ENCODE data around the gene CES4A.
"Not testable (repeated sequence)": the region's sequence is repeated elsewhere in the genome, so short reads cannot be mapped to it uniquely, and the experiment has no call there.

The CES4A gene

GRCh38 chr16:66958857-66959703, 29.3 kb upstream of the CES4A start:
- DNase-seq = no peak

DNA sequence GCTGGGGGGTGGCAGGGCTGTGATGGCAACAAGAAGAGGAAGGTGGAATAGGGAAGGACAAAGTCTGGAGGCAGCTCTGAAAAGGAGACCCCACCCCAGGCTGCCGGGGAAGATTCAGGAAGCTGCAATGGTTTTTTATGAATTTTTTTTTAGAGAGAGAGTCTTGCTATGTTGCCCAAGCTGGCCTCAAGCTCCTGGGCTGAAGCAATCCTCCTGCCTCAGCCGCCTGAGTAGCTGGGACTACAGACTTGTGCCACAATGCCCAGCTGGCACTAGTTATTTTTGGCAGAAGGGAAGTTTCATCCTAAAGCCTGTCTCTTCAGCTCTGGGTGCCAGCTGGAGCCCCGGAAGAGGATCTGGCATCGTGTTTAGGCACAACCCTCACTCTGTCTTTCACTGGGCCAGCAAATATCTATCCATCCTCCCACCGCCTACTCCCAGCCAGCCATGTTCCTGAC, 28.7 kb upstream of the CES4A start:
- DNase-seq = no peak

DNA sequence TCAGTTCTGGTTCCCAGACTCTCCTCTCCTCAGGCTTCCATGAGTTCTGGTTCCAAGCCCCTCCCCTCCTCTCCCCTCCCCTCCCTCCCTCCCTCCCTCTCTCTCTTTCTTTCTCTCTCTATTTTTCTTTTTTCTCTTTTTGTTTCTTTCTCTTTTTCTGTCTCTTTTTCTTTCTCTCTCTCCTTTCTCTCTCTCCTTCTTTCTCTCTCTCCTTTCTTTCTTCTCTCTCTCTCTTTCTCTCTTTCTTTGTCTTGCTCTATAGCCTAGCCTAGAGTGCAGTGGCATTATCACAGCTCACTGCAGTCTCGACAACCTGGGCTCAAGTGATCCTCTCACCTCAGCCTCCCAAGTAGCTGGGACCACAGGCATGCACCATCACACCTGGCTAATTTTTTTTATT, 28.1 kb upstream of the CES4A start:
- no peak for DNase-seq

DNA sequence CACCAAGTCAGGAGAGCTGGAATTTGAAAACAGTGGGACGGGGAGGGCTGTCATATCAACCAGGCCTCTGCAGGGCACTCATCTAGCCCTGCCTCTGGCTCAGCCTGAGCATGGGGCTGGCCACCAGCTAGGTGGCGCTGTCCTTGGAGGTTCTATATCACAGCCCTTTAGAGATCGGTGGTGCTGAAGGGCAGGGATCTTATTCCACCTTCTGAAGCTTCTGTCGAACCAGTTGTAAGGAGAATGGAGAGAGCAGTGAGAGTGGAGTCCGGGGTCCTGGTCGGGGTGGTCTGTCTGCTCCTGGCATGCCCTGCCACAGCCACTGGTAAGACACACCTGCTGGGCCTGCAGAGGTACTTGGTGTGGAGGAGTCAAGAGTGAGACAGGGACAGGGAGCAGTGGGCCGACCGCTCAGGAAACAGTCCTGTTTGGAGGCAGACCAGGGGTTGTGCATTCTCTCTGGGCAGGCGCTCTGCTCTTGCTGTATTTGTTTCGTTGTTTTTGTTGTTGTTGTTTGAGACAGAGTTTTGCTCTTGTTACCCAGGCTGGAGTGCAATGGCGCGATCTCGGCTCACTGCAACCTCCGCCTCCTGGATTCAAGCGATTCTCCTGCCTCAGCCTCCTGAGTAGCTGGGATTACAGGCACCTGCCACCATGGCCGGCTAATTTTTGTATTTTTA, 27.2 kb upstream of the CES4A start, which contains the start of gene CES3:
Gene CES3 (plus strand): TSS at position 202 of the 680 bp plus-strand sequence. CDS start 42 bp downstream, at position 244.
- peak; percentile 76 for DNase-seq

DNA sequence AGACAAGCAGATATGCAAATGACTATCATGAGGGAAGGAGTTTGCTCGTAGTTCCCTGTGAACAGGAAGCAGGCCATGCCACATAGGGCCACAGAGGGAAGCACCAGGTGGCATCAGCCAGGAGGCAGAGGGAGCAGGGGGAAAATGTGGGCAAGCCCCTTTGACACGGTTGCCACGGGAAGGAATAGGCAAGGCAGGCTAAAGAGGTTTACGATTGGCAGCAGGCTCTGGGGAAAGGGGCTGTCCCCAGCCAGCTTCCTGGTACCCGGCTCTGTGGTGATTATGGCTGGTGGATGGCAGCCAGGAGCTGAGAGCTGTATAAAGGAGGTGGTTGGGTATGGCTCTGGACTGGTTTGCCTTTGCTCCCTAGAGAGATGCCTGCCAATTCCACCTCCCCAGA, 26.5 kb upstream of the CES4A start:
- no peak for DNase-seq

DNA sequence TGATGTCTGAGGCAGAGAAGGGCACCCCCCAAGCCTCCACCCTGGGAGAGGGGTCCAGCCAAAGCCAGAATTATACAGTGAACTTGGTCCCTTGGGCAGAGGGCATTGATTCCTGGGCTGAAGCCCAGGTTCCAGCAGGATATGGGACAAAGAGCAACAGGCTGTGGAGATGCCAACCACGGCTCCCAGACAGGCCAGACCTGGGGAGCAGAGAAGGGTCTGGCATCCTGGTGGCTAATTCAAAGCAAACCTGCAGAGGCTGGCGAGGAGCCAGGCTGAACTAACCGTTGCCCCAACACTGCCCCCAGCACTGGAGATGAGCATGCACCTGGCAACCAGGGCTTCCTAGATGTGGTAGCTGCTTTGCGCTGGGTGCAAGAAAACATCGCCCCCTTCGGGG, 24.3 kb upstream of the CES4A start:
- DNase-seq = no peak

DNA sequence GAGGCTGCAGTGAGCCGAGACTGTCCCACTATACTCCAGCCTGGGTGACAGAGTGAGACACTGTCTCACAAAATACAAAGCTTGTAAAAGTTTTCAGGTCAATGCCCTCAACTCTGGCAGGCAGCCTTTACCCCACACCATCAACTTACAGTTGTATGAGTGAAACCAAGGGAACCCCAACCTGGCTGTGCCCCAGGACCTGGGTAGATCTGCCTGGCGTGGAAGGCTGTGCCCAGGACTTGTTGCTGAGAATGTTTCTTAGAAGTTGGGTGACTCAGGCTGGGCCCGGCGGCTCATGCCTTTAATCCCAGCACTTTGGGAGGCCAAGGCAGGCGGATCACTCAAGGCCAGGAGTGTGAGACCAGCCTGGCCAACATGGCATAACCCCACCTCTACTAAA, 19.5 kb upstream of the CES4A start:
- DNase-seq = no peak

GRCh38 chr16:66970775-66971720, 17.3 kb upstream of the CES4A start:
- no peak for DNase-seq

- DNase-seq = no peak
Observed at GRCh38 chr16:66972983-66973382, 15.4 kb upstream of the CES4A start.

- DNase-seq = no peak
Observed at GRCh38 chr16:66973716-66974115, 14.7 kb upstream of the CES4A start.

GRCh38 chr16:66974156-66974931, 14.0 kb upstream of the CES4A start:
- not testable (repeated sequence) for DNase-seq

DNA sequence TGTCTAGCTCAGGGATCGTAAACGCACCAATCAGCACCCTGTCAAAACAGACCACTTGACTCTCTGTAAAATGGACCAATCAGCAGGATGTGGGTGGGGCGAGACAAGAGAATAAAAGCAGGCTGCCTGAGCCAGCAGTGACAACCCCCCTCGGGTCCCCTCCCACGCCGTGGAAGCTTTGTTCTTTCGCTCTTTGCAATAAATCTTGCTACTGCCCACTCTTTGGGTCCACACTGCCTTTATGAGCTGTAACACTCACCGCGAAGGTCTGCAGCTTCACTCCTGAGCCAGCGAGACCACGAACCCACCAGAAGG, 13.5 kb upstream of the CES4A start:
- DNase-seq = peak; percentile 72

- no peak for DNase-seq
Observed at GRCh38 chr16:66975302-66975893, 13.0 kb upstream of the CES4A start.

DNA sequence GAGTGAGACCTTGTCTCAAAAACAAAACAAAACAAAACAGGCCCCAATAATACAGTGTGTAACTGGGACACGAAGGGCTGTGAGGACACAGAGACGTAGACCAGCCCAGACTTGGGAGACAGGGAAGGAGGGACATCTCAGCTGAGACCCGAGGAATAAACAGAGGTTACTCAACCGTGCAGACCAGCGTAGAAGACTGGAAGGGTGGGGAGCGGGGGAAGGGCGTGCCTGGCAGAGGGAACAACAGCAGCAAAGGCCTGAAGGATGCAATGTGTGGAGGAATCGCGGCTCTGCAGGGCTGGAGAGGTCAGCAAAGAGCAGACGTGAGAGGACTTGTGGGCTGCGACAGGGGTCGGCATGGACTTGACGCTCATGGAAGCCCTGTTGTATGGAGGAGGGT, 11.6 kb upstream of the CES4A start:
- no peak for DNase-seq

DNA sequence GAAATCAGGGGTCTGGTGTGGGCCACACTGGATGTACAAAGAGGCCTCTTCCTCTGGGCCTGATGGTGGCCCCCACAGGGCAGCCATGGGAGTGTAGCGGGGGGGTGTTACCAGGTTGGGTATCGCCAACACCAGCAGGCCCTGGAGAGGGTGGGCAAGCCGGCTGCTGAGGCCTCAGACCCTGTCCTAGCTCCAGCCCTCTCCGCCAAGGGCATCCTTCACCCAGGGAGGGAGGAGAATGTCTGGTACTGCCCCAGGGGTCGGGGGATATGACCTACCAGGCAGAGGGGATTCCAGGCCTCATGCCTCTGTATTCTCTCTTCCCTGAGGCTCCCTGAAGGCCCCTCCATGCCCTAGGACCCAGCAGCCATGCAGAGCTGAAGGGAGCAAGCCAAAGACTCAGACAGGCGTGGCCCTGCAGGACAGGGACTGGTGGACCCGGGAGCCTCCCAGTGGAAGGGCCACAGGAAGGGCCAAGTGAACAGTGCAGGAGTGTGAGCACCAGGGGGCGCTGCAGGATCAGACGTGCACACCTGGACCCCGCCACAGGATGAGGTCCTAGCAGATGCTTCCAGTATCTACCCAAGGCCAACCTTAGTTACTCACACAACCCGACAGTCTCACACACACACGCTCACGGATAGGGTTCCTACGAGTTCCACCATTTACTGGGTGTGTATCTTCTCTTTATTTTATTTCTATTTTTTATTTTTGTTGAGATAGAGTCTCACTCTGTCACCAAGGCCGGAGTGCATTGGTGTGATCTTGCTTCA, 10.9 kb upstream of the CES4A start:
- DNase-seq = peak; percentile 90

GRCh38 chr16:66979011-66979717, 9.2 kb upstream of the CES4A start:
- DNase-seq = no peak

DNA sequence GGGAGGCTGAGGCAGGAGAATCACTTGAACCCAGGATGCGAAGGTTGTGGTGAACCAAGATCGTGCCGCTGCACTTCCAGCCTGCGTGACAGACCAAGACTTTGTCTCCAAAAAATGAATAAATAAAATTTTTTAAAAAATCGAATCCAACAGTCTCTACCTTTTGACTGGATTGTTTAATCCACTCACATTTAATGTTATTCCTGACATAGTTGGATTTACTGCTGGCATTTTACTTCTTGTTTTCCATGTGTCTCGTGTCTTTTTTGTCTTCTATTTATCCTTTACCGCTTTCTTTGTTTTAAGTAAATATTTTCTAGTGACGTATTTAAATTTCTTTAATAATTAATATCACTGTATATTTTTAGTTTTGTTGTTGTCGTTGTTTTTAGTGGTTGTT, 5.4 kb upstream of the CES4A start:
- DNase-seq = no peak

DNA sequence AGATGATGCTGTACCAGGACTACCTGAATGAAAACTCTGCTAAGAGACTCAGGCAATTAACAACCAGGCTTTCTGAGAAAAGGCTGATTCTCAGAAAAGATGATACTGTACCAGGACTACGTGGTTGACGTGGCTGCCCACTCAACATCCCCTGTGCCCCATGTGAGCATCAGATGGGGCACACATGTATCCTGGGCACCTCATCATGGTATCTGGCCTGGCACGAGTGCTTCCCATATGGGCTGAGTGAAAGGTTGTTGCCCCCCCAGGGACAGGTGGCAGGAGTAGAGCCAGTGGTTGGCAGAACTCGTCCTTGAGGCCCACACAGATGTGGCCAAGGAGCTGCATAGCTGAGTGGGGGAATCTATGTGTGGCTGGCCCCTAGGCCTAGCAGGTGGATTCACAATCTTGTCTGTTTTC, 3.5 kb upstream of the CES4A start:
- peak; percentile 84 for DNase-seq

DNA sequence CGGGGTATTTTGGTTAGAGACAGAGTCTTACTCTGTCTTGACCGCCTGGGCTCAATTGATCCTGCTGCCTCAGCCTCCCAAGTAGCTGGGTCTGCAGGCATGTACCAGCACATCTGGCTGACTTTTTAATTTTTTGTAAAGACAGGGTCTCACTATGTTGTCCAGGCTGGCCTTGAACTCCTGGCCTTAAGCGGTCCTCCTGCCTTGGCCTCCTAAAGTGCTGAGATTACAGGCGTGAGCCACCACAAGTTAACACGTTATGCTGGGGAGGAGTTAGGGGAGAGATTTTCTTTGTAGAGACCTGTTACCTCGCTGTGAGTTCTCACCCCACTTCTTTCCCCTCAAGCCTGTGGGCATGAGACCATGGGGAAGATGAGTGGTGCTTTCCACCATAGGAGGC, 1.8 kb upstream of the CES4A start:
- DNase-seq = no peak

- no peak for DNase-seq
Observed at GRCh38 chr16:66991545-66992077, 3.2 kb downstream of the CES4A start.
